GM21576 (cell line): Measurements from ENCODE around the gene HCK.
"Not testable (repeated sequence)": the region's sequence is repeated elsewhere in the genome, so short reads cannot be mapped to it uniquely, and the experiment has no call there.

Source experiments
- ATAC-seq: cut with Tn5 transposase; IDR thresholded peaks from one replicate; pipeline ENCODE4 v1.9.1; 2021; ENCODE audit warnings: mild to moderate bottlenecking, moderate library complexity; ENCODE audit not compliant: unreplicated experiment

HCK gene

DNA sequence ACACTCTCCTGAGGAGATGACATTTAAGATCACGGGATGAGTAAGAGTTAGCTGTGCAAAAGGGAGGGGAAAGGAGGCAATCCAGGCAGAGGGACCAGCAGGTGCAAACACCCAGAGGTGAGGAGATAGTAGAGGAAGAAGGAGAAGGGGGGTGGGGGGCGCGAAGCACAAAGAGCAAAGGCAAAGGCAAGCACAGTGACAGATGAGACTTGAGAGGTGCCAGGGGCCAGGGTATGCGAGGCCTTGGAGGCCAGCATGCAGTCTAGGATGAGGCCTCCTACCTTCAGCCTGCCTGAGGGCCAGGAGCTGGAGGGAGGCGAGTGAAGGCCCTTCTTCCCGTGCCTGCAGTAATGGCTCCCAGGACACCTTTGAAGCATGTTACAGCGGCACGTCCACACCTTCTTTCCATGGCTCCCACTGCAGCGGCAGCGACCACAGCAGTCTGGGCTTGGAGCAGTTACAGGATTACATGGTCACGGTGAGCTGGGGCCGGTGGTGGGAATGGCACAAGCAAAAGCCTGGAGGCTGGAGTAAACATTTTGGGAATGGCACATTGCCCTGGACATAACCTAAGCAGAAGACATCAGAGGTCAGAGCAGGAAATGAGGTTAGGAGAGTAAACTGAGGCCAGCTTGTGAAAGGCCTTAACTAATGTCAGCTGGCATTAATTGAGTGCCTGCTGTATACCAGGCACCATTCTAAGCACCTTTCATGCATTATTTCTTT is 23.2 kb upstream of the HCK start:
- no peak for ATAC-seq

DNA sequence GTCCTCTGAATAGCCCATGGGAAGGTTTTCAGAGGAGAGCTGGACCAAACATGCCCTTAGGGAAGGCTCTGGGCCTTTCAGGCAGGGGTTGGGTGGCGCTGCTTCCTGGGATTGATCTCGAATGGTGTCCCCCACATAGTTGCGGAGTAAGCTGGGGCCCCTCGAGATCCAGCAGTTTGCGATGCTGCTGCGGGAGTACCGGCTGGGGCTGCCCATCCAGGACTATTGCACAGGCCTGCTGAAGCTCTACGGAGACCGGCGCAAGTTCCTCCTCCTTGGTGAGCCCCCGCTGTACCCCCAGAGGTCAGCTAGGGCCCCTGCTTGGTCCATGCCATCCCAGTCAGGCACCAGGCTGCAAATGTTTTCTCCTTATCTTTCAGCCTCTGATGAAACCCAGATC is 22.5 kb upstream of the HCK start:
- ATAC-seq, result no peak

DNA sequence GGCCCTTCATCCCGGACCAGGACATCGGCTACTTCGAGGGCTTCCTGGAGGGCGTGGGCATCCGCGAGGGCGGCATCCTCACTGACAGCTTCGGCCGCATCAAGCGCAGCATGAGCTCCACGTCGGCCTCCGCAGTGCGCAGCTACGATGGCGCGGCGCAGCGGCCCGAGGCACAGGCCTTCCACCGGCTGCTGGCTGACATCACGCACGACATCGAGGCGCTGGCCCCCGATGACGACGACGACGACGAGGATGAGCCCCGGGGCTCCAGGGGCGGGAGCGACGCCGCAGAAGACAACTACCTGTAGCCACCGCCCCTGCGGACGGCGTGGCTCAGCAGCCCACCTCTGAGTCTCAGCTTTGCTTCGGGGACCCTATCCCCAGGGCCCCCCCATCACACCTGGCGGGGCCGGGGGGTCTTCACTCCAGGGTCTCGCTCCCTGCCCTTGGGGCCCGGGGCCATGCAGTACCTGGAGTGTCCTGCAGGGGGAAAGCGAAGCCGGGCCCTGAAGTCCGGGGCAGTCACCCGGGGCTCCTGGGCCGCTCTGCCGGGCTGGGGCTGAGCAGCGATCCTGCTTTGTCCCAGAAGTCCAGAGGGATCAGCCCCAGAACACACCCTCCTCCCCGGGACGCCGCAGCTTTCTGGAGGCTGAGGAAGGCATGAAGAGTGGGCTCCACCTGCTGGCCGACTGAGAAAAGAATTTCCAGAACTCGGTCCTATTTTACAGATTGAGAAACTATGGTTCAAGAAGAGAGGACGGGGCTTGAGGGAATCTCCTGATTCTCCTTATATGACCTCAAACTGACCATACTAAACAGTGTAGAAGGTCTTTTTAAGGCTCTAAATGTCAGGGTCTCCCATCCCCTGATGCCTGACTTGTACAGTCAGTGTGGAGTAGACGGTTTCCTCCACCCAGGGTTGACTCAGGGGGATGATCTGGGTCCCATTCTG is 20.8 kb upstream of the HCK start:
- no peak for ATAC-seq

DNA sequence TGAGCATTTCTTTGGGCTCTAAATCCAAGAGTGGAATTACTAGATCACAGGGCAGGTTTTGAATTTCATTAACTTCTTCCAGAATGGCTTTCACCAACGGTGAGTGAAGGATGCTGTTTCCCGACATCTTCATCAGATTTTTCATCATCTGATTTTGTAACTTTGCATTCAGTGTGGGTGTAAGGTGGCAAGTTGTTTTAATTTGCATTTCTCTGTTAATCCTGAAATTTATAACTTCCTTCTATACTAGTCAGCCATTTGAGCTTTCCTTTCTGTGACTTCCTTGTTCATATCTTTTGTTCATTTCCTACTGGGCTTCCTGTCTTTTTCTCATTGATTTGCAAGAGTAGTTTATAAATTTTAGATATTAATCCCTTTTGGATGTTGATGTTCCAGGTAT is 18.7 kb upstream of the HCK start:
- ATAC-seq, result no peak

DNA sequence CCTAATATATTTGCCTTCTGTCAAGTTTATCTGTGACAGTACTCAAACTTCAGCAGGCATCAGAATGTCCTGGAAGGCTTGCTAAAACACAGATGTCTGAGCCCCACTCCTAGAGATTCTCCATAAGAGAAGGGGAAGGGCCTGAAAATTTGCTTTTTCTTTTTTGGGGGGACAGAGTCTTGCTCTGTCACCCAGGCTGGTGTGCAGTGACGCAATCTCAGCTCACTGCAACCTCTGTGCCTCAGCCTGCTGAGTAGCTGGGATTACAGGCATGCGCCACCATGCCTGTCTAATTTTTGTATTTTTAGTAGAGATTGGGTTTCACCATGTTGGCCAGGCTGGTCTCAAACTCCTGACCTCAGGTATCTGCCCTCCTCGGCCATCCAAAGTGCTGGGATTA is 18.3 kb upstream of the HCK start:
- ATAC-seq, result not testable (repeated sequence)

DNA sequence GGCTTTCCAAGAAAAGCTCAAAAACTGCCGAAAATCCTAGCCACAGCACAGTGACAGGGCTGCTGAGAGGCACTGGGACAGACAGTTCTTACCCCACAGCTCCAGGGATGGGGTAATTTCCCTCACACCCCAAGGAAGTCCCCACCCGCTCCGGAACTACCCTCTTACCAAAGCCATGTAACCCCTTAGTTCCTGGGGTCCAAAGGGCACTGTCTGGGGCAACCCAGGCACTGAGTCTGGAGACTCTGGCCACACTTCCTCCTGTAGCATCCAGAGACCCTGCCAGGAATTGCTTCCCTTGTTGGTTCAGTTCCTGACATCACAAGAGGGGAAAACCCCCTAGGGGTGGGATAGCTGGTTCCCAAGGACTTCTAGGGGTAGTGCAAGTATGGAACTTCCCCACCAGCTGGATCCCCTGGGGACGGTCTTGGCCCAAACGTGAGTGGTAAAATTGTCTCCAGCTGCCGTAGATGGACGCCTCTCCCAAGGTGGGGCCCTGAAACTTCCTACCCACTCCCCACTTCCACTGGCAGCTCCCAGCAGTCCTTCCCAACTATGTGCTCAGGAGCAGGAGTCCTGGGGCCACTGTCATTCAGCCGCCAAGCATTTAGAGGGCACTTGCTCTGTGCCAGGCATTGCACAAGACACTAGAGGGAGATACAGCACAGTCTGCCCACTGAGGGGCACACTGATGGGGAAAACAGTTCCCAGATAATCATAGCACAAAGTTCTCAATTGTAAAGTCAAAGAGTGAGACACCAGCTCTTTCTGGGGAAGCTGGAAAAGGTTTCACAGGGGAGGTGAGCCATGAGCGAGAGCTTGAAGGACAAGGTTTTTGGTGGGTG is 17.2 kb upstream of the HCK start:
- ATAC-seq, result no peak

DNA sequence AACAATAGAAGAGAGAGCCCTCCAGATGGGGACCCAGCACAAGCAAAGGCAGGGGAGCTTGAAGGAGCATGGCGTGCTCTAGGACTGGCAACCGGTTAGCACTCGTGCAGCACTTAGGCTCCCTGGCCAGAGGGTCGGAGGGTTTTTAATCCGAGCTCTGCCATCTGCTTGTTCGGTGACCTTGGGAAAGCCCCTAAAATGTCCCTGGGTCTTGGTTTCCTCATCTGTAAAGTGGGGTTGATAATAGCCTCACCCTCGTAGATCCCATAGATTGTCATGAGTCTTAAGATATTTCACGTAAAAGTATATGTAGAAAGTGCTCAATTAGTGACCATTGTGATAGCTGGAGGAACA is 16.6 kb upstream of the HCK start:
- no peak for ATAC-seq

DNA sequence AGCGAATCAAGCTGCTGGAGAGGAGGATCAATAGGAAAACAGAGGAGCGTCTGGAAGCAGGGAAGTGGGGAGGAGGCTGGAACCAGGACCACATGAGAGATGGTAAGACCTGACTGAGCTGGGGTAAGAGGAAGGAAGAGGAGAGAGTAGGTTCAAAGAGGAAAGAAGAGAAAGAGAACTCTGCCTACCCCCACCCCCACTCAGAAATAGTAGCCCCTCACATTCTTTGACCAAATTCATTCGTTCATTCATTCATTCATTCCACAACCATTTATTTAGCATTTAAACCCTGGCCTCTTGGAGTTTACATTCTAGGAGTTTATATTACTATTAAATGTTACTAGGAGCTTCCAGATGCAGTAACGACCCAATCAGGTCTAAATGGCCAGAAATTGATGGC is 15.8 kb upstream of the HCK start:
- ATAC-seq, result no peak

DNA sequence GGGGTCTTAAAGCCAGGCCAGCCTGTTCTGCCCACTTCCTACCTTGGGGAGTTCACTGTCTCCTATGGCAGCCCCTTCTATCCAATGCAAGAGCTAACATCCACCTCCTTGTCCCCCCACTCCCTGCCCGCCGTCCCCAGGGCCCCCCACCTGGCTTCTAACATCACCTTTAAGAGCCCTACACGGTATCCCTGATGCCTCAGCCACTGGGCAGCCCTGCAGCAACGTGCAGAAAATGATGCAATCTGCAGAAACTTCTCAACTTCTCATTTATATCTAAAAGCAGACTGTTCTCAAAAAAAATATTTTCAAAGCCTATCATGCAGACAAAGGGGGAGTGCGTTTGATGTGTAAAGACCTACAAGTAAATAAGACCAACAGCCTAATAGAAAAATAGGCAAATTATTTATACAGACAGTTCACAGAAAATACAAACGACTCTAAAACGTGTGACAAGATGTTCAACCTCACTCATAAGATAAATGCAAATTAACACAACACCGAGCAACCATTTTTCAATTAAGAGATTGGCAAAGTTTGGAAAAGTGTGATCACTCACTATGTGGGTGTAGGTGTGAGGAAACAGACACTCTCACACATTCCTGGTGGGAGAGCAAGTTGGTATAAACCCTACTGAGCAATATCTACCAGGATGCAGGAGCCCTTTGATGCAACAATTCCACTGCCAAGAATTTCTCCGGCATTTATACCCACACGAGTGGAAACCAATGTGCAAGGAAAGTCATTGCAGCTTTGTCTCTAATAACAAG is 15.1 kb upstream of the HCK start:
- no peak for ATAC-seq

DNA sequence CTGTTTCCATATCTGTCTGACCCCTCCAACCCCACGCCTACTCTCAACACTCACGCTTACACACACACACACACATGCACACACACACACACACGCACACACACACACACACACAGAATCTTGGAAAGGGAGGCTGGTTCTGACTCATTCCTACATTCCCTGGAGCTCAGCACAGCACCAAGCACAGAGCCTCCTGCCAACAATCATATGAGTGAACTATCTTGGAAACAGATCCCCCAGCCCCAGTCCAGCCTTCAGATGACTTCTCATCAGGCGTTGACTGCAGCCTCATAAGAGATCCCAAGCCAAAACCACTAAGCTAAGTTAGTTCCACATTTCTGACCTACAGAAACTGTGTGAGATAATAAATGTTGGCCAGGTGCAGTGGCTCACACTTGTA is 14.1 kb upstream of the HCK start:
- no peak for ATAC-seq

DNA sequence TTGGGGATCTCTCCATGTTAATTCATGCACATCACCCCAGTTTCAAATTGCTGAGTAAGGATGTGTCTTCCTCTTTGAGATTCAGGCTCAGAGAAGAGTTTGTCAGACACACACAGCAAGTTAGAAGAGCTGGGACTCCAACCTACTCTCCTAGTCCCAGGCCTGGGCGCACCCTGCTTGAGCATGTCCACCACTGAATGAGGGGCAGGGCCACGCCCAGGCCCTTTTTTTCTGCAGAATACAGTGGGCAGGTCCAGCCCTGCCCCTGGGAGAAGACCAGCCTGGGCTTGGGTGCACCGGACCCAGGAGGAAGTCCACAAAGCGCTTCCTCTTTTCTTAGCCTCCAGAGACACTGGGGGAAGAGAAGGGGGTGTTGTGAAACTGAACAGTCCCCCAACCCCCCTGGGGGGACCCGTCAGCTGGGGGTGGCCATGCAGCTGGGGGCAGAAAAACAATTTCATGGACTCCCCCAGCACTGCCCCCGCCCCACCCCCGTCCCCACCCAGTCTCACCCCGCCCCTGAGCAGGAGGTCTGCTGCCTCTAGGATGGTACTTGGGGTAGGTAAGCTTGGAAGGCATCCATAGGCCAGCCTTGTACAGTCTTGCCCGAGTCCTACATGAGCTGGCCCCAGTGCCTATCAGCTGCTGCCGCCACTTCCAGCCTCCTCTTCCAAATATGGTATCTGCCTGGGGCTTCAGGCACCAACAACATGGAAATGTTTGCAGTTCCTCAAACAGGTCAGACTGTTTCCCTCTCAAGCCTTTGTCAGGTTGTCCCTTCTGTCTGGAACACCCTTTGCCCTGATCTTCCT is 11.7 kb upstream of the HCK start:
- ATAC-seq, result peak; percentile 70

DNA sequence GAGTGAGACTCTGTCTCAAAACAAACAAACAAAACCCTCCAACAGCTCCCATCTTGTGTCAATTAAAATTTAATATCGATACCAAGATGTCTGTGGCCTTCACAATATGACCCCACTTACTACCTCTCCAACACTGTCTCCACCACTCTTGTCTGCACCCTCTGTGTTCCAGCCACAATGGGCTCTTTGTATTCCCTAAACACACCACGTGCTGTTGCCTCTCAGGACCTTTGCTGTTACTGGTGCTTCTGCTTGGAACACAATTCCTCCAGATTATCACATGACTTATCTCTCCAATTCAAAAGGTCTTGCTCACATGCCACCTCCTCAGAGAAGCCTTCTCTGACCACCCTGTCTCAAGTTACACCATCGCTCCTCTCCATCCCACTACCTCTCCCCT is 6.0 kb upstream of the HCK start:
- no peak for ATAC-seq

DNA sequence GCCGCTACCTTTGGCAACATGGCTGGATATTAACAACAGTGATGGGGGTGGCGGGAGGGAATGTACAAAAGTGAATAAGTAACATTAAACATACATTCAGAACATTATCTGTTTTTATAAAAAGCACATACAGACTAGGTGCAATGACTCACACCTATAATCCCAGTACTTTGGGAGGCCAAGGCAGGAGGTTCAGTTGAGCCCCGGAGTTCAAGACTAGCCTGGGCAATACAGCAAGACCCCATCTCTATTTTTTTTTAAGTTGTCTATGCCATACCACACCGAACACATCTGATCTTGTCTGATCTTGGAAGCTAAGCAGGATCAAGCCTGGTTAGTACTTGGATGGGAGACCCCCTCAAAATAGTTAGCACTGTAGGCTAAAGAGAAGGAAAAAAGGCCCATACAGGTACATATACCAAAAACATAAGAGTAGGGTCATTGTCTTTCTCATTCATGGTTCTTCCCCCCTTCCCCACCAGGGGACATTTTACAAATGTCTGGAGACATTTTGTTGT is 1.7 kb upstream of the HCK start:
- ATAC-seq, result no peak

DNA sequence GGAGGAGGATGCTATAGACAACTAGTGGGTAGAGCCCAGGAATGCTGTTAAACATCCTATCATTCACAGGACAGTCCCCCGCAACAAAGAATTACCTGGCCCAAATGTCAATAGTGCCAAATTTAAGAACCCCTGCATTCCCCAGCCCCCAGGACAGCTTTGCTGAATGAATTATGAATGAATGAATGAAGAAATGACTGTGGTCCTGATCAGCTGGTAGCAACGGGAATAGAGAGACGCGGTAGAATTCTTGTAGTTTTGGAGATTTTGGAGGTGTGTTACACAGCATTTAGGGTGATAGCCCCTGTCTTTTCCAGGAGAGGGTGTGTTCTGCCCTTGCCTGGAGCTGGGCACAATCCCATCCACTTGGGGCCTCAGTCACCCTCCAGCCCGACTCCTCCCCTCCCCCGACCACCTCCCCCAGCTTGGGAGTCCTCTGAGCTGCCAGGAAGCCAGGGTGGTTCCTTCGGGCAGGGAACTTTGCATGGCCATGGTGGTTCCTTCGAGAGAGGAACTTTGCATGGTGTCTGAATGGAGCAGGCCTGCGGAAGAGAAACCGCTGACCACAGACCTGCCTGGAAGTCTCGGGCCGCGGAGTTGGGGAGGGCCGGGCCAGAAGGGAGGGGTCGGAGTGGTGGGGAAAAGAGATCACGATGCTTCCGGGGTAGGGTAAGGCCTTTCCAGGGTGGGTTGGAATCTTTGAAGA is 1.0 kb upstream of the HCK start:
- no peak for ATAC-seq

DNA sequence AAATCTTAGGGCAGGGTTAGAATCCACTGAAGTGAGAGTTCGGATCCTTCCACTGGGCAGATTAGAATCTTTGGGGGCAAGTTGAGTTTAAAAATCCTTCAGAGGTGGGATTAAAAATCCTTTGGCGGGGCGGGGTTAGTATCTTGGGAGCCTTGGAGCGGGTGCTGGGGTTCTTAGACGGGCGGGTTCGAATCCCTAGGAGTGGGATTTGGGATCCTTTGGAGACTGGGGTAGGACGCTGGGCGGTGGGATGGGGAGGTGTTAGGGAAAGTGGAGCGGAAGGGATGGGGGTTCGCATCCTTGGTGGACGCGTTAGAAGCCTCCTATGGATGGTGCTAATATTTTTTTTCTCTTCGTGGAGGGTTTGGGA is 337 bp upstream of the HCK start:
- ATAC-seq, result no peak

DNA sequence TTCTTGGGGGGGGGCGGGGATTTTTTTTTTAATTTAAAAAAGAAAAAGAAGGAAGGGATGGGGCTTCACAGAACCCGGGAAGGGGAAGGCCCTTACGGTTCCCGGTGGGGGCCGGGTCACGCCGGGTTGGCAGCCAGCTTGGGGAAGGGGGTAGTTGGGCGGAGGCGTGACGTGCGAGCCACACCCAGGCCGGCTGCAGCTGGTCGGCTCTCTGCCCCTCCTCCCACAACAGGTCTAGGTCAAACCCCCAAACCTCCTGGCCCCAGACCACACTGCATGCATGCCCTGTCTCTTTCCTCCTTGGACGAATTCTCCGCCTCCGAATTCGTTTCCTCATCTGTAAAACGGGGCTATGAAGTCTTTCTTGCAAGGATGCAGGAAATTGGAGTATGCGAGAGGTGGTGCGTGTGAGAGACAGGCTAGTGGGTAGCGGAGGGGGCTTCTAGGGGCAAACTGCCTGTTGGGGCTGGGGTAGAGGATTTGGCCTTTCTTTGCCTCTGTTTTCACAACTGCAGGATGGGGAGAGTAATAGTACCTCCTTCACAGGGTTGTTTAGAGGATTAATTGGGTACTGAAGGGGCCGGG is 828 bp downstream of the HCK start:
- ATAC-seq, result no peak

DNA sequence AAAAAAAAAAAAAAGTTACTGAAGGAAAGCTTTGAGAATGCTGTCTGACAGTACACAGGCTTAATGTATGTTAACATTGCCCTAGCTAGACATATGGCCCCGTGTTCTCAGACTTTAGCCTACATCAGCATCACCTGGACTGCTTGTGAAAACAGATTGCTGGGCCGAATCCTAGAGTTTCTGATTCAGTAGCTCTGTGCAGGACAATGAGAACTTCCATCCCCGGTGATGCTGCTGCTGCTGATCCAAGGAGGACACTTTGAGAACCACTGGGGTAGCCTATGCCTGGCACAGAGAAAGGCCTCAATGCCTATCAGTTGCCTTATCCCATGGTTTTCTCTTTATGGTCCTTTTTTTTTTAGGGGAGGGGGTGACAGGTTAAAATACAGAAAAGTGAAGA is 1.6 kb downstream of the HCK start:
- no peak for ATAC-seq

DNA sequence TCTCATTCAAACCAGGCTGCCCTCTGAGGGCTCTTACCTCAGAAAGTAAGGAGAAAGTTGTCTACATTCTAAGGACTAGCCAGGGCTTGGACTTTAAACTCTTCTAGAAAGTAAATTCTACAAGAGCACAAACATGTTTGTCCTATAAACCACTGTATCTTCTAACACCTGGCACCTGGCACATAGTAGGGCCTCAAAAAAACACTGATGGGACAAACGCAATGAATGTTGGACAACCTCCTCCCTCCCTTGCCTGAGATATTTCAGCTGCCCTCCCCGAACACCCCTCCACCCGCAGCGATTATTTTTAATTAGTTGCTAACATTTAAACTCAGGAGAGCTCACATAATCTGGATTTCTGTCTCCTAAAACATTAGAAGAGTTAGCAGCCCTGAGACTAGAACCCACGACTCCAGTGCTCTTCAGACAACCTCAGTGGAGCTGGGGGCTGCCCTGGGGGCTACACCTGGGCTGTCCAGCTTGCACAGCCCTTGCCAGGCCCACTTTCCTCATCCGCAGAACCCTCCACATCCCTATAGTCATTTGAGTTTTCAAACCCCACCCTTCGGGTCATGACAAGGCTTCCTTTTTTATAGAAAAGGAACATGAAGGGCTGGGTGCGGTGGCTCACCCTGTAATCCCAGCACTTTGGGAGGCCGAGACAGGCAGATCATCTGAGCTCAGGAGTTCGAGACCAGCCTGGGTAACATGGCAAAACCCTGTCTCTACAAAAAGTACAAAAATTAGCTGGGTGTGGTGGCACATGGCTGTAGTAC is 4.9 kb downstream of the HCK start:
- no peak for ATAC-seq
